ENCODE results near the gene PRKCE.

GRCh38 chr2:46170026-46170425, 518.6 kb downstream of the PRKCE start:
- TF ChIP-seq CTCF (IDR thresholded peaks at IDR 0.05) (no peak), POLR2AphosphoS5 (IDR thresholded peaks at IDR 0.05) (no peak)
